ENCODE data around the gene LINGO4. TPM values are rescaled to one million over a fixed set of nuclear protein-coding genes. Genes with fewer than 3 reads are reported as not detected.

Gene LINGO4
- total and polyA plus RNA-seq, 2 of the 13 experiments (the other 11 are each of a cell fraction or from before 2014, with no cell fraction given): 0.02 to 0.05 TPM

DNA sequence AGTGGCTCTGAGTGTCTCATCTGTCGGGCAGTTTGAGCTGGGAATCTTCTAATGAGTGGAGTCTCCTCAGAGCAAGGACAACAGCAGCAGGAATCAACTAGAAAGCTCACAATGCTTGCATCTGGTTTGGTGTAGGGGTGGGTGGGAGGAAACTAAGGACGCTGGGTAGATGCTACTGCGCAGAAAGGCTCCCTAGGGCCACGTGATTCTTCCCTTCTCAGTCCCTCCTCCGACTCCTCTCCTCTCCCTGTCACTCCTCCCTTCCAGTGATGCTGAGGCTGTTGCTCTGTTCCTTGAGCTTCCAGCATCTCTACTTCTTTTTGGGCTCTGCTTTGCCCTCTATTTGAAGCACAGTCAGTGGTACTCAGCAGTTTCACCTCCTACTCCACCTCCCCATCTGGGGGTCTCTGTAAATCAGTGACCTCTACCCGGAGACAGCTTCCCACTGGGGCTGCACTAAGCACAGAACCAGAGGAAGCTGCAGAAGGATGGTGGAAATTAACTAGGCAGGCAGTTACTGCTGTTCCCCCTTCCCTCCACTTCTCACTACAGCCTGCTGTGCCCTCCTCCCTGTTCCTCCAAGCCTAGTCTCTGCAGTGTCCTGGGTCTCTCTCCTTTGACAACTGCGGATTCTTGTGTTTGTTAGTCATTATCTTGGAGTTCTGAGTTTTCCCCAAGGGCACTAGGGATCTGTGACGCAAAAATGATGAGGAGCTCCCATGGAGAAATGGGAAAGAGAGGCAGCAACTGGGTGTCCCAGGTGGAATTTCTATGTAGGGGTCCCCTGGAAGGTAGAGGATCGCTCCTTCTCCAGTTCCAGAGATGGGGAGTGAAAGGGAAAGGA, 5.8 kb downstream of the LINGO4 start:
- ATAC-seq (no peak), FAIRE-seq (no peak), DNase-seq (ENCODE audit: low spot score) (no peak)
- in situ Hi-C loops (cut with HindIII; ENCODE audit: extremely low pct_ligation_motif_present, low pct_unique_long_range_greater_than_20kb): no loop called here
- H3K36me3 ChIP-seq (replicated peaks in 1 of 2; ENCODE audit: control insufficient read depth in 1 of 2, insufficient read depth in 2 of 2, low read length in 2 of 2): no peaks in the 10 kb centered on the region
- no peak overlapping the region for H2AFZ ChIP-seq (ENCODE audit: low read length)
- H3K9me3 ChIP-seq (ENCODE audit: low read length): no peaks in the 10 kb centered on the region
- no TSS peak for BruUV-seq (replicated peaks)
- POLR2A ChIA-PET: no interaction called here
- H3K4me2 ChIP-seq (ENCODE audit: low read depth, low read length): no peak overlapping the region
- intact Hi-C loops (cut with micrococcal nuclease; ENCODE audit: unreplicated experiment): no loop called here
- WGBS (ENCODE audit: low lambda C conversion rate): 57% methylated on average over 9 of the region's 9 CpGs
- no peaks in the 10 kb centered on the region for H3K4me1 ChIP-seq (ENCODE audit: insufficient read depth, low read length)
- H3K79me2 ChIP-seq (ENCODE audit: insufficient read depth, low read length): no peaks in the 10 kb centered on the region
- CTCF ChIA-PET (ENCODE audit: low intra/inter-chr PET ratio, low total read pairs): no interaction called here
- H3K27ac ChIP-seq (ENCODE audit: extremely low read length, insufficient read depth, low read length): no peak overlapping the region
- no peak for TF ChIP-seq MIXL1 (CRISPR knock-in tag; IDR thresholded peaks at IDR 0.05)
- TF ChIP-seq GATAD1 (CRISPR knock-in tag; IDR thresholded peaks at IDR 0.05): no peak
- TF ChIP-seq POLR2AphosphoS5 (IDR thresholded peaks at IDR 0.05; ENCODE audit: low read depth, low read length): no peak
- no peak for TF ChIP-seq ZNF572 (CRISPR knock-in tag; IDR thresholded peaks at IDR 0.05)
- no peak for TF ChIP-seq ZNF792 (CRISPR knock-in tag; IDR thresholded peaks at IDR 0.05)
- TF ChIP-seq TARDBP (CRISPR knock-in tag; IDR thresholded peaks at IDR 0.05): no peak
- no peak for TF ChIP-seq ZNF17 (CRISPR knock-in tag; IDR thresholded peaks at IDR 0.05)
- TF ChIP-seq ZNF326 (CRISPR knock-in tag; IDR thresholded peaks at IDR 0.05; ENCODE audit: borderline replicate concordance): no peak
- peaks cover 0 to 3% of the 10 kb centered on the region in 2 experiments; a peak in 2 of 5 replicates for H3K27me3 ChIP-seq (ENCODE audit: control insufficient read depth in 1 of 2, insufficient read depth in 2 of 2, low read length in 2 of 2)
- H4K20me1 ChIP-seq (ENCODE audit: insufficient read depth, low read length): no peaks in the 10 kb centered on the region
- H3K4me3 ChIP-seq (replicated peaks in 1 of 3; ENCODE audit: insufficient read depth in 1 of 3, low read depth in 2 of 3, low read length in 3 of 3): no peak overlapping the region
- H3K9ac ChIP-seq (ENCODE audit: insufficient read depth, low read depth, low read length): no peak overlapping the region

DNA sequence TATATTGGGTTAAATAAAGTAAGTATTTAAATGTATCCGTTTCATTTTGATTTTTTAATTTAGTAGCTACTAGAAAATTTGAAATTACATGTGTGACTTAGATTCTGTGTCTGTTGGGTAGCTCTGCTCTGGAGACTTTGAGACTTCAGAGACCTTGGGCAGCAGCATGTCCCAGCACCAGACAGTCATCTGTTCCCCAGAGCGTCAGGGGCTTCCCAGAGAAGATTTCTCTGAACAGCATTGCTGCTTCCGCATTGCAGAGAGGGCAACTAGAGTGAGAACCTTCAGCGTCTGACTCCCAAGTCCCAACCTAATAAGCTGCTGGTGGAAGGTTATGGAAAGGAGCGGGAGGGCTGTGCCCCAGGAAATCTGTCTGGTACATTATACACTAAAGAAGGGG, 6.6 kb downstream of the LINGO4 start:
- POLR2A ChIA-PET: no interaction called here
- FAIRE-seq: no peak
- intact Hi-C loops (cut with micrococcal nuclease; ENCODE audit: unreplicated experiment): no loop called here
- TF ChIP-seq, protein P1, sequence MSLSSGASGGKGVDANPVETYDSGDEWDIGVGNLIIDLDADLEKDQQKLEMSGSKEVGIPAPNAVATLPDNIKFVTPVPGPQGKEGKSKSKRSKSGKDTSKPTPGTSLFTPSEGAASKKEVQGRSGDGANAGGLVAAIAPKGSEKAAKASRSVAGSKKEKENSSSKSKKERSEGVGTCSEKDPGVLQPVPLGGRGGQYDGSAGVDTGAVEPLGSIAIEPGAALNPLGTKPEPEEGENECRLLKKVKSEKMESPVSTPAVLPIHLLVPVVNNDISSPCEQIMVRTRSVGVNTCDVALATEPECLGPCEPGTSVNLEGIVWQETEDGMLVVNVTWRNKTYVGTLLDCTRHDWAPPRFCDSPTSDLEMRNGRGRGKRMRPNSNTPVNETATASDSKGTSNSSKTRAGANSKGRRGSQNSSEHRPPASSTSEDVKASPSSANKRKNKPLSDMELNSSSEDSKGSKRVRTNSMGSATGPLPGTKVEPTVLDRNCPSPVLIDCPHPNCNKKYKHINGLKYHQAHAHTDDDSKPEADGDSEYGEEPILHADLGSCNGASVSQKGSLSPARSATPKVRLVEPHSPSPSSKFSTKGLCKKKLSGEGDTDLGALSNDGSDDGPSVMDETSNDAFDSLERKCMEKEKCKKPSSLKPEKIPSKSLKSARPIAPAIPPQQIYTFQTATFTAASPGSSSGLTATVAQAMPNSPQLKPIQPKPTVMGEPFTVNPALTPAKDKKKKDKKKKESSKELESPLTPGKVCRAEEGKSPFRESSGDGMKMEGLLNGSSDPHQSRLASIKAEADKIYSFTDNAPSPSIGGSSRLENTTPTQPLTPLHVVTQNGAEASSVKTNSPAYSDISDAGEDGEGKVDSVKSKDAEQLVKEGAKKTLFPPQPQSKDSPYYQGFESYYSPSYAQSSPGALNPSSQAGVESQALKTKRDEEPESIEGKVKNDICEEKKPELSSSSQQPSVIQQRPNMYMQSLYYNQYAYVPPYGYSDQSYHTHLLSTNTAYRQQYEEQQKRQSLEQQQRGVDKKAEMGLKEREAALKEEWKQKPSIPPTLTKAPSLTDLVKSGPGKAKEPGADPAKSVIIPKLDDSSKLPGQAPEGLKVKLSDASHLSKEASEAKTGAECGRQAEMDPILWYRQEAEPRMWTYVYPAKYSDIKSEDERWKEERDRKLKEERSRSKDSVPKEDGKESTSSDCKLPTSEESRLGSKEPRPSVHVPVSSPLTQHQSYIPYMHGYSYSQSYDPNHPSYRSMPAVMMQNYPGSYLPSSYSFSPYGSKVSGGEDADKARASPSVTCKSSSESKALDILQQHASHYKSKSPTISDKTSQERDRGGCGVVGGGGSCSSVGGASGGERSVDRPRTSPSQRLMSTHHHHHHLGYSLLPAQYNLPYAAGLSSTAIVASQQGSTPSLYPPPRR (CRISPR knock-in tag; IDR thresholded peaks at IDR 0.05; ENCODE audit: borderline replicate concordance): no peak
- TF ChIP-seq SRSF9 (IDR thresholded peaks at IDR 0.05; ENCODE audit: borderline replicate concordance, insufficient read depth, low read depth, low read length, poor library complexity, severe bottlenecking) (no peak), RCOR2 (CRISPR knock-in tag; IDR thresholded peaks at IDR 0.05) (no peak), NFE2L2 (IDR thresholded peaks at IDR 0.05; ENCODE audit: low read length) (no peak), TBL1XR1 (IDR thresholded peaks at IDR 0.05; ENCODE audit: borderline replicate concordance, low read length, partially characterized antibody) (no peak)
- TF ChIP-seq, protein P2, sequence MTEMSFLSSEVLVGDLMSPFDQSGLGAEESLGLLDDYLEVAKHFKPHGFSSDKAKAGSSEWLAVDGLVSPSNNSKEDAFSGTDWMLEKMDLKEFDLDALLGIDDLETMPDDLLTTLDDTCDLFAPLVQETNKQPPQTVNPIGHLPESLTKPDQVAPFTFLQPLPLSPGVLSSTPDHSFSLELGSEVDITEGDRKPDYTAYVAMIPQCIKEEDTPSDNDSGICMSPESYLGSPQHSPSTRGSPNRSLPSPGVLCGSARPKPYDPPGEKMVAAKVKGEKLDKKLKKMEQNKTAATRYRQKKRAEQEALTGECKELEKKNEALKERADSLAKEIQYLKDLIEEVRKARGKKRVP (CRISPR knock-in tag; IDR thresholded peaks at IDR 0.05): no peak

More for the DNA sequence above, 6.6 kb downstream of the LINGO4 start:
- ATAC-seq (no peak), DNase-seq (ENCODE audit: low spot score) (no peak)
- H4K20me1 ChIP-seq (ENCODE audit: insufficient read depth, low read length): no peaks in the 10 kb centered on the region
- in situ Hi-C loops (cut with HindIII; ENCODE audit: extremely low pct_ligation_motif_present, low pct_unique_long_range_greater_than_20kb): no loop called here
- H2AFZ ChIP-seq (ENCODE audit: low read length): no peak overlapping the region
- no peaks in the 10 kb centered on the region; a peak in 1 of 5 replicates for H3K36me3 ChIP-seq (replicated peaks in 1 of 2; ENCODE audit: control insufficient read depth in 1 of 2, insufficient read depth in 2 of 2, low read length in 2 of 2)
- peaks cover 0 to 3% of the 10 kb centered on the region in 2 experiments; a peak in 2 of 5 replicates for H3K27me3 ChIP-seq (ENCODE audit: control insufficient read depth in 1 of 2, insufficient read depth in 2 of 2, low read length in 2 of 2)
- H3K4me3 ChIP-seq (replicated peaks in 1 of 3; ENCODE audit: insufficient read depth in 1 of 3, low read depth in 2 of 3, low read length in 3 of 3): no peak overlapping the region
- WGBS (ENCODE audit: low lambda C conversion rate): 85% methylated on average over 2 of the region's 5 CpGs
- H3K9ac ChIP-seq (ENCODE audit: insufficient read depth, low read depth, low read length): no peak overlapping the region
- no peak overlapping the region for H3K4me2 ChIP-seq (ENCODE audit: low read depth, low read length)
- no peaks in the 10 kb centered on the region for H3K4me1 ChIP-seq (ENCODE audit: insufficient read depth, low read length)
- H3K27ac ChIP-seq (ENCODE audit: extremely low read length, insufficient read depth, low read length): no peak overlapping the region
- CTCF ChIA-PET (ENCODE audit: low intra/inter-chr PET ratio, low total read pairs): no interaction called here
- H3K79me2 ChIP-seq (ENCODE audit: insufficient read depth, low read length): no peaks in the 10 kb centered on the region
- no TSS peak for BruUV-seq (replicated peaks)
- no peaks in the 10 kb centered on the region for H3K9me3 ChIP-seq (ENCODE audit: low read length)

Data from HepG2 (cell line).